EL (cell line): ENCODE results near the gene MYCL.
"Not testable (repeated sequence)": the region's sequence is repeated elsewhere in the genome, so short reads cannot be mapped to it uniquely, and the experiment has no call there.

Experiments
- DNase-seq: peaks from one replicate; pipeline ENCODE4 v3.0.0-alpha.2; 2016

The MYCL gene

GRCh38 chr1:39917825-39918224 lies 16.1 kb upstream of the MYCL start:
- DNase-seq = no peak

DNA sequence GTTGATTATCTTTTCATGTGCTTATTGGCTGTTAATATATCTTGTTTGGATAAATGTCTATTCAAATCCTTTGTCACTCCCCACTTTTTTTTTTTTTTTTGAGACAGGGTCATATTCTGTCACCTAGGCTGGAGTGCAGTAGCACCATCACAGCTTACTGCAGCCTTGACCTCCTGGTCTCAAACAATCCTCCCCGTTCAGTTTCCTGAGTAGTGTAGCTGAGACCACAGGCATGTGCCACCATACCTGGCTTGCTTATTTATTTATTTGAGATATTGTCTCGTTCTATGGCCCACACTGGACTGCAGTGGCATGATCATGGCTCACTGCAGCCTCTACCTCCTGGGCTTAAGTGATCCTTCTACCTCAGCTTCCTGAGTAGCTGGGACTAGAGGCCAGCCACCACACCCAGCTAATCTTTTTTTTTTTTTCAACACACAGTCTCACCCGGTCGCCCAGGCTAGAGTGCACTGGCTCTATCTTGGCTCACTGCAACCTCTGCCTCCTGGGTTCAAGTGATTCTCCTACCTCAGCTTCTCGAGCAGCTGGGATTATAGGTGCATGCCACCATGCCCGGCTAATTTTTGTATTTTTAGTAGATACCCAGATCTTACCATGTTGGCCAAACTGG lies 13.9 kb upstream of the MYCL start:
- no peak for DNase-seq

DNA sequence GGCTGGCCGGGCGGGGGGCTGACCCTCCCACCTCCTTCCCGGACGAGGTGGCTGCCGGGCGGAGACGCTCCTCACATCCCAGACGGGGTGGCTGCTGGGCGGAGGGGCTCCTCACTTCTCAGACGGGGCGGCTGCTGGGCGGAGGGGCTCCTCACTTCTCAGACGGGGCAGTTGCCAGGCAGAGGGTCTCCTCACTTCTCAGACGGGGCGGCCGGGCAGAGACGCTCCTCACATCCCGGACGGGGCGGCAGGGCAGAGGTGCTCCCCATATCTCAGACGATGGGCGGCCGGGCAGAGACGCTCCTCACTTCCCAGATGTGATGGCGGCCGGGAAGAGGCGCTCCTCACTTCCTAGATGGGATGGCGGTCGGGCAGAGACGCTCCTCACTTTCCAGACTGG lies 11.4 kb upstream of the MYCL start:
- DNase-seq = not testable (repeated sequence)

DNA sequence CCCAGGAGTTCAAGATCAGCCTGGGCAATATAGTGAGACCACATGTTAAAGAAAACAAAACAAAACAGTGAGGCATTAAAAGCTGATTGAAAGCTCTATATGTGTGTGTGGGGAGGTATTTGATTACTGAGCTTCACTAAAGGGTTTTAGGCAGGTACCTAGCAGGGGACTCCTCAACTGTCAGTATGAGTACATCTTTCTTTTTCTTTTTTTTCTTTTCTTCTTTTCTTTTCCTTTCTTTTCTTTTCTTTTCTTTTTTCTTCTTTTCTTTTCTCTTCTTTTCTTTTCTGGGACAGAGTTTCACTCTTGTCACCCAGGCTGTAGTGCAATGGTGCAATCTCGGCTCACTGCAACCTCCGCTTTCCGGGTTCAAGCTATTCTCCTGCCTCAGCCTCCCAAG lies 8.5 kb upstream of the MYCL start:
- DNase-seq = no peak

GRCh38 chr1:39908534-39908933 lies 6.8 kb upstream of the MYCL start:
- no peak for DNase-seq

- DNase-seq = no peak
Measured at GRCh38 chr1:39907528-39908453, 6.1 kb upstream of the MYCL start.

- no peak for DNase-seq
Measured at GRCh38 chr1:39905172-39905571, 3.5 kb upstream of the MYCL start.

DNA sequence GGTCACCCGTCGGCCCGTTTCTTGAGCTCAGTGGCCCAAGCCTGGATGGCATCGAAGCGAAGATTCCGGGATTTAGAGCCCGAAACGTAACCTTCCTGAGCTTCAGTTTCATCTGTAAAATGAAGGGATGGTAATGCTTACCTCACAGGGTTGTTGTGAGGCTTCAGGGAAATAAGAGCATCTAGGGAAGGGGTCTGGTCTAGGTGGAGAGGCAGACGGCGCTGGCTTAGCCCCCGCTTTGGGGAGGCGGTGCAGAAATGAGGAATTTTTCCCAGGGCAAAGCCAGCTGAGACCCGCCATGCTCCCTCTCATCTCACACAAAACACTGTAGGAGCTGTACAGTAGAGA lies 717 bp upstream of the MYCL start:
- no peak for DNase-seq

- DNase-seq = peak; percentile 61
Measured at GRCh38 chr1:39901464-39901713, 328 bp downstream of the MYCL start.

DNA sequence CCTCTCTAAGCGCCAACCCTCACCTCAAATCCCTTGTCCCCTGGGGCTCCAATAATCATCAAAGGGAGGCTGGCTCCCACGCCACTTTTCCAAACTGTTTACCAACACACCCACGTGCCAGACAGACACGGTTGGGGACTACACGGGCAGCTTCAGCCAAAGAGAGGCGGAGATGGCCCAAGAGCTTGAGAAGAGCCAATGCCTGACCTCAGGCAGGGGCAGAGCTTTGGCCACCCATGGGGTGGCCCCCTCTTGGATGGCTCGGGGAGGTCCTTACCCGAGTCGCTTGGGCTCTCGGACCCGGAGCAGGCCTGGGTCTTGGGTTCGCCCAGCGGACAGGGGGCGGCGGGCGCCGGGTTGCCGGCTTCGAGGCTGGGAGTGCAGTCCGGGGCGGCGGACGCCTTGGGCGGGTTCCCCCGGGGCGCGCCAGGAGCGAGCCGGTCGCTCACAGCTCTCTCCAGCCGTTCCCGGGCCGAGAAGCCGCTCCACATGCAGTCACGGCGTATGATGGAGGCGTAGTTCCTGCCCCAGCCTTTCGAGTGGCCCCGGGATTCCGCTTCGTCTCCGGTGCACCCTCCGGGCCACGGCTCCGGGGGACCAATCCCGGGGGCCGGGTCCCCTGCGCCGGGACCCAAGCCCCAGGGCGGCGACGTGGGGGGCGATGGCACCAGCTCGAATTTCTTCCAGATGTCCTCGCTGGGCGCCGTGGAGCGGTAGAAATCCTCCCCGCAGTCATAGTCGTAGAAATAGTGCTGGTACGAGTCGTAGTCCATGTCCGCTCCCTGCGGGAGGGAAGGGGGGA lies 854 bp downstream of the MYCL start:
- peak; percentile 43 for DNase-seq

GRCh38 chr1:39899611-39900538 lies 1.8 kb downstream of the MYCL start:
- no peak for DNase-seq

- peak; percentile 58 for DNase-seq
Measured at GRCh38 chr1:39898648-39899603, 2.8 kb downstream of the MYCL start.

DNA sequence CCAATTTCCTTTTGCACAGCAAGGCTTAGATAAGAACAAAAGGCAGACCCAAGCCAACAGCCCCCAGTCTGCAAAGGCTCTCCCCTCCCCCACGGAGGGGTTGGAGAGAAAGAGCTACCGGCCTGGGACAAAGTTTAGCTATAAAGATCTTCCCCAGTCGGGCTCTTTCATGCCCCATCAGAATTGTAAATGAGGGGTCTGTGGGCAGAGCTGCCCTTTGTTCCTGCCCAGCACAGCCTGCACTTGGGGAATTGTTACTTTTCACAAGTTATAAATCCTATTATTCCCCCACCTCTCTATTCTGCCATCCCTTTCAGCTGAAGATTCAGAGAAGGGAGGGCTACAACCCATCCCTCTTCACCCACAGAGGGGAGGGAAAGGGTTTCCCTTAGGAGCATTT lies 3.5 kb downstream of the MYCL start:
- DNase-seq = no peak

- peak; percentile 35 for DNase-seq
Measured at GRCh38 chr1:39896909-39897685, 4.6 kb downstream of the MYCL start.

GRCh38 chr1:39895731-39896480 lies 5.8 kb downstream of the MYCL start:
- DNase-seq = no peak

DNA sequence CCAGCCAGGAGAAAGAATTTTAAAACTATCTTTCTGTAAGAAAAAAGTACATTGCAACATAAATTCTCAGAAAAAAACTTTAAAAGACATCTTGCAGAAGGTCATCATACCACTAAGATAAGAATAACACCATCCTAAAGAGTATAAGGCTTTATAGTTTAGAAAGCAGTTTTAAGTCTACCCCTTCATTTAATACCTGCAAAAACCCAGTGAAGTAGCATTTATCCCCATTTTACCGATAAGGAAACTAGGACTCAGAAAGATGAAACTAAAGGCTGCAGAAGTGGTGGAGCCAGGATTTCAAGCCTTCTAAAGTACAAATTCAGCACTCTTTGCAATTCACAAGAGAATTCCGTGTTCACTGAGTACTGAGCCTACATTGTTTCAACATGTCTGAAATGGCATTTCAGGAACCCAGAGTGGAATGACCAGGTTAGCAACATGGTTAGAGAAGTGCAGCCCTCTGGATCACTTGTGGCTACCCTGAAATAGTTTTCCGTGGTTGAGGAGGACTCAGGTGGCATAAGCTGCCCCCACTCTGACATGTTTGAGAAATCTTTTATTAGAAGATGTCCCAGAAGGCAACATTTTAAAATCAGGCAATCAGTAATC lies 6.7 kb downstream of the MYCL start:
- DNase-seq = no peak

- peak; percentile 83 for DNase-seq
Measured at GRCh38 chr1:39892601-39893595, 8.8 kb downstream of the MYCL start.

DNA sequence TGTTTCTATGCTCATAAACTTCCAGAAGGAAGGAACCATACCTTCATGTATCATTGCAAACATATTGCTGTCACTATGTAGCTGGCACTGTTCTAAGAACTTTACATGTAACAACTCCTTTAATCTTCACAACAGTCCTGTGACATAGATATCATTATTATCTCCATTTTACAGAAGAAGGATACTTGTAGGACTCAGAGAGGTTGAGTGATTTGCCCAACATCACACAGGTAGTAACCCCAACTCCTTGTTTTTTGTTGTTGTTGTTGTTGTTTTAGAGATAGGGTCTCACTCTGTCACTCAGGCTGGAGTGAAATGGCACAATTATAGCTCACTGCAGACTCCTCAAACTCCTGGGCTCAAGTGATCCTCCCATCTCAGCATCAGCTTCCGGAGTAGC lies 10.8 kb downstream of the MYCL start:
- DNase-seq = no peak
